ENCODE data around the gene DHX58.

The DHX58 gene

DNA sequence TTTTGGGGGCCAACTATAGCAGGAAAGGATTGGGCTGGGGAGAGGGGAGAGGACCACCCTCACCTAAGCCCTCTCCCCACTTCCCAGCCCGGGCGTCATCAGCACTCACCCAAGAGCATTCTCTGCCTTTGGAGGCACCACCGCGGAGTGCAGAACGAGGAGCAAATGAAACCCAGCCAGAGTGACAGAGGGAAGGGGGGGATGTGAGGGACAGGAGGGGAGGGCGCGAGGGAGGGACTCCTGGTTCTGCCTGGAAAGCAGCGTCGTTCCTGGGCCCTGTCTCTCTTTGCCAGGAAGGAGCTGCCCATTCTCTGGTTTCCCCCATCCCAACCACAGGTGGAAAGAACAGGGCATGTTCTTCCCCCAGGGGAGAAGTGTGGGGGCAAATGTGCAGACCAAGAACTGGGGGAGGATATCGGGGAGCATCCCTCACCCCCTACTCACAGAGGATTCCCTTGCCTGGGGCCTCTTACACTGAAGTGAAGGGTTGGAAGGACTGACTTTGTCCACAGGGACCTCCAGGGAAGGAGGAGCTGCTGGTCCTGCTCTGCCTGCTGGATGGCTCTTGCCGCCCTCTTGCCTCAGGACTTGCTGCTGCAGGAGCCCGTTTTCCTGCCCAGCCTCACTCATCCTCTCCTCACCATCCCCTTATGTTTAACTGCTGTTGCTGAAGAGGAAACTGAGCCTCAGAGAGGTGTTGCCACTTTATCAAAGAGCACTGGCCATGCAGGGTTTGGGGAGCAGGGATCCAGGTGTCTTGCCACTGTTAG is 58.6 kb downstream of the DHX58 start:
- DNase-seq (ENCODE audit: low read depth in 2 of 2): no peak

DNA sequence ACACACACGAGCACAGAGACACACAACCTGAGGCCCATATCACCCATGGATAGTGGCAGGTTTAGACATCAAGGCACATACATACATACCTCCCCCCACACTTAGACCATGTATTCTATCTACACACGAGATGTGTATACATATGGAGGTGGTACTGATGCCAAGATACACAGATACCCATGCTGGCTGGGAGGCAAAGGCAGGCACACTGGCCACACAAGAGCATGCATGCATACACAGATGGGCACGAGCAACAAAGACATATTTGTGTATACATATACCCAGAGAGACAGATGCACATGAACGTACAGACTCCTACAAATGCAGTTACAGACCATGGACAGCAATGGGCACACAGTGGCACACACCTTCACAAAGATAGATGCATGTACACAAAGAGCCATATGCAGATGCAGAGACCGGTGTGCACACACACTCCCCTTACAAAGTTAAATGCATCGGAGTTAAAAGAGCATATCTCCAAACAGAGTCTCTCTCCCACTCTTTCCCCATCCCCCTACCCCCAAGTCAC is 60.1 kb downstream of the DHX58 start:
- DNase-seq (ENCODE audit: low read depth in 2 of 2): no peak

DNA sequence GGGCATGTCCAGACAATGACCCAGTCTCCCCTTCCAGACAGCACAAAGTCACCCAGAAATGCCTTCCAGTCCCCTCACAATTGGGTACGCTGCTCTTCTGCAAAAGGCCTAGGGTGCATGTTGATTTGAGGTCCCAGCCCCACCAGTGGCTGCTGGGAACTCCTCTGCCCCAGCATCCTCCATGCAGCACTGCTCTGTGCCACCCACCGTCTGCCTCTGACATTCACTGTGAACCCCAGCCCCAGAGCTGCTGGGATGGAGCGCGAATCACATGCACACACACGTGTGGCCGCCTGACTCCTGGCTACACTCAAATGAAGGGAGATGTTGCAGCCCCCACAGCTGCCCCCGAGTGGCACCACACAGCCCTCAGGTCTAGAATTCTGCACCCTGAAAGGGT is 60.9 kb downstream of the DHX58 start:
- no peak for DNase-seq (ENCODE audit: low read depth in 2 of 2)

All from stimulated activated CD8-positive, alpha-beta memory T cell treated with anti-CD3 and anti-CD28 coated beads, Interleukin-15, amount 100 ng/mL, for 4 hours (primary cell).